CD4-positive, alpha-beta memory T cell (primary cell): ENCODE measurements around the gene ATP8A1. TPM values are rescaled to one million over a fixed set of nuclear protein-coding genes. Genes with fewer than 3 reads are reported as not detected.

Experiments
- CTCF ChIA-PET: fragments of 350-600 bp; sonication (Branson Sonifier 250); formaldehyde crosslinking; loops from one replicate; lab custom pipeline; 2021; ENCODE audit warnings: inconsistent platforms; ENCODE audit not compliant: partially characterized antibody; lab: Charles Lee
- POLR2A ChIA-PET: fragments of 350-600 bp; sonication (Branson Sonifier 250); formaldehyde crosslinking; loops from one replicate; lab custom pipeline; 2021; ENCODE audit not compliant: partially characterized antibody; lab: Charles Lee
- DNase-seq, 5 donors: peaks; one replicate each; pipeline versions ENCODE4 v3.0.0 to v3.0.0-alpha.2; 2020 to 2022; ENCODE audit warnings: mixed read lengths in 1 of 5
- H3K27ac ChIP-seq: one replicate; pipeline ENCODE4 v1.7.0; 2013; ENCODE audit warnings: low read depth, low read length
- H3K27me3 ChIP-seq: 2 replicates; pipeline ENCODE4 v1.7.0; 2013; ENCODE audit warnings: mild to moderate bottlenecking, low read length, moderate library complexity; ENCODE audit not compliant: insufficient read depth
- H3K36me3 ChIP-seq: 2 replicates; pipeline ENCODE4 v1.7.0; 2013; ENCODE audit warnings: mild to moderate bottlenecking, low read length, moderate library complexity; ENCODE audit not compliant: insufficient read depth
- H3K4me1 ChIP-seq: 2 replicates; pipeline ENCODE4 v1.7.0; 2013; ENCODE audit warnings: mild to moderate bottlenecking, low read length, moderate library complexity; ENCODE audit not compliant: insufficient read depth
- H3K4me3 ChIP-seq, 2 donors: one replicate each; pipeline ENCODE4 v1.7.0; 2013; ENCODE audit warnings: low read length in 2 of 2, mild to moderate bottlenecking in 1 of 2
- H3K9me3 ChIP-seq, 2 donors: one replicate each; pipeline ENCODE4 v1.7.0; 2013; ENCODE audit warnings: low read length in 2 of 2, control low read depth in 1 of 2; ENCODE audit not compliant: control insufficient read depth in 1 of 2
- H3K27ac Mint-ChIP-seq, 7 donors: one replicate each; pipeline ENCODE4 v1.8.0; 2020 to 2021; ENCODE audit warnings: mixed read lengths in 7 of 7, mild to moderate bottlenecking in 6 of 7, inconsistent platforms in 3 of 7, moderate library complexity in 3 of 7
- H3K27me3 Mint-ChIP-seq, 2 donors: one replicate each; pipeline ENCODE4 v1.8.0; 2020 to 2021; ENCODE audit warnings: mixed read lengths in 2 of 2
- H3K36me3 Mint-ChIP-seq, 2 donors: one replicate each; pipeline ENCODE4 v1.8.0; 2020 to 2021; ENCODE audit warnings: mixed read lengths in 2 of 2, inconsistent platforms in 1 of 2, mild to moderate bottlenecking in 1 of 2
- H3K4me1 Mint-ChIP-seq, 4 donors: one replicate each; pipeline ENCODE4 v1.8.0; 2020 to 2021; ENCODE audit warnings: mixed read lengths in 4 of 4, mild to moderate bottlenecking in 1 of 4
- H3K4me3 Mint-ChIP-seq, 8 donors: one replicate each; pipeline ENCODE4 v1.8.0; 2020 to 2021; ENCODE audit warnings: mixed read lengths in 8 of 8, mild to moderate bottlenecking in 7 of 8, moderate library complexity in 6 of 8, inconsistent platforms in 3 of 8
- H3K9me3 Mint-ChIP-seq, 8 donors: one replicate each; pipeline ENCODE4 v1.8.0; 2020 to 2021; ENCODE audit warnings: mixed read lengths in 8 of 8, mild to moderate bottlenecking in 5 of 8, inconsistent platforms in 3 of 8, moderate library complexity in 1 of 8
- intact Hi-C: fragments of 100-400 bp; cut with micrococcal nuclease; formaldehyde crosslinking; loops from one replicate; pipeline ENCODE4 v1.15.1; 2023
- polyA plus RNA-seq, 2 donors: library from polyadenylated mRNA; unstranded; fragments of 300-500 nt; fragmentation: Illumina TruSeq; gene quantifications; one replicate each; pipeline ENCODE4 v1.2.3, GENCODE V29; 2021
- total RNA-seq, 2 experiments: library from RNA; stranded (reverse); gene quantifications; one replicate each; pipeline ENCODE4 v1.2.3, GENCODE V29; 2021

The ATP8A1 gene
- total and polyA plus RNA-seq, 4 experiments from 2014 or later: 4.3 to 33.5 (median 17.7) TPM

DNA sequence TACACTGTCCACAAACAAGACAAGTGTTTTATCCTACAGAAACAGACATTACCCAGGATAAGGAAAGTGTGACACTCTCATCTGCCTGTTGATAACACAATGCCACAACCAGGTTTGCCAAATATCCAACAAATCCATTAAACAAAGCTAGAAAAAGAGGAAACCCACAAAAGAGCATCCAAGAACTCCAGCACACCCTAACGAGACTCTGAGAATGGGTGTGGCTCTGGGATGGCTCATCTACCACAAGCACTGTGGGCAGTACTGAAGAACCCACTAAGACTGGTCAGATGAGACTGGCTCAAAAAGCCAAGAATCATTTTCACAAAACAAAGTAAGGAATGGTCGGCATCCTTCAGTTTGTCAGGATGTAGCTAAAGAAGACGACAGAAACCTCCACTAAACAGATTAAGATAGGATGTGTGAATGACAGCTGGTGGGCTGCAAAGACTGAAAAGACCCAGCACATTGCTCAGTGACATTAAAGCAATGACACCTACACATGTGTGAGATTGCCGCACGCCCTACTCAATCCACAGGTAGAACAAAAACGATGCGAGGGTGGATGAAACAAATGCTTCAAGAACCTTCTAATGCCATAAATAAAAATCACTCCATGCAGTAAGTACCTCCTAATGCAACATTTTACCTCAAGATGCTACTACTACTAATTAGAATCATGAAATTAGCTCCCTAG is 14.7 kb downstream of the ATP8A1 start:
- Histone ChIP-seq H3K4me3 (no peak overlapping the region), H3K27me3 (no peaks in the 10 kb centered on the region), H3K27ac (no peak overlapping the region), H3K36me3 (no peaks in the 10 kb centered on the region), H3K4me1 (peaks cover 52% of the 10 kb centered on the region), H3K9me3 (no peaks in the 10 kb centered on the region)
- no peaks in the 10 kb centered on the region for H3K9me3 Mint-ChIP-seq
- ChIA-PET POLR2A (interaction anchor here (3.2 kb wide), 1 partner anchor 14 kb away, joined by 22 read pairs; the partner anchor contains the start of gene ATP8A1), CTCF (interaction anchor here (1.6 kb wide), 1 partner anchor 14 kb away, joined by 7 read pairs; the partner anchor contains the start of gene ATP8A1)
- peaks cover 56 to 88% (median 67%) of the 10 kb centered on the region in 4 donors for H3K4me1 Mint-ChIP-seq
- DNase-seq: no peak
- peak overlapping the region in 3 of 8 donors; percentile 12 to 18 (median 14) for H3K4me3 Mint-ChIP-seq
- intact Hi-C loops: no loop called here
- peak overlapping the region in 2 of 7 donors; percentile 2 to 10 for H3K27ac Mint-ChIP-seq
- peaks cover 0 to 3% of the 10 kb centered on the region in 2 donors for H3K36me3 Mint-ChIP-seq
- H3K27me3 Mint-ChIP-seq: no peaks in the 10 kb centered on the region

DNA sequence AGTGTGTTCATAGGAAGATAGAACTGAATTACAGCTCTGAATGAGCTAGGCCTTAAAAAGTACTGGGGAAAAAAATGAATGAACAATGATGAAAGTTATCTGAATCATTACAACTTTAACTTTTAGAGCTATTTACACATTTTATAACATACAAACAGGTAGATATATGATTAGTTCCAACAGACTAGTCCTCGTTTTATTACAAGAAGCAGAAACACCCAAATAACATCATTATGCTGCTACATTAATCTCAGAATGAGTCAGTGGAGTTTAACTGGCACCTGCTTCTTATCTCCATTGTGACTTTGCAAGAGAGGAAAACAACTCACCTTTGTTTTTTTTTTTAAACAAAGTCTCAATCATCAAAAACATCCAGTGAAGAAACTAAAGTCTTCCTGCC is 15.2 kb downstream of the ATP8A1 start:
- CTCF ChIA-PET: interaction anchor here (0.8 to 1.6 kb wide), 2 partner anchors 12 to 15 kb away, joined by 3 to 7 read pairs; partner anchors contain the start of gene ATP8A1

DNA sequence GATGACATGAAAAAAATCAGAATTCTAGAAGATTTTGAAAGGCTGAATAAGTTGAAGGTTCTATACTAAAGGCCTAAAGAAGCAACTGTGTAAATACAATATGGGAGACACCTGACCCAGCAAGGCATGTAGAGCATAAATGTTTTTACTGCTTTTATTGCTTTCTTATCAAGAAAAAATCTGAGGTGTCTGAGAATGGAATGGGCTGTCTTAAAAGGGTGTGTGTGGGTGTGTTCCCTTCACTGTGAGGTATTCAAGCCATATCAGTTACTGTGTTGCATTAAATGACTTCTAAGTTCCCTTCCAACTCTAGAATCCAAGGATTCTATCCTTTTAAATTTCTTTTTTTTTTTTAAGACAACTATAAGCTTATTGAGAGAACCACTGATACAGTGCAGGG is 15.7 kb downstream of the ATP8A1 start:
- peak overlapping the region in 1 of 8 donors; percentile 12 for H3K4me3 Mint-ChIP-seq
- peaks cover 0 to under 1% (median 0%) of the 10 kb centered on the region in 8 donors for H3K9me3 Mint-ChIP-seq
- H3K27me3 ChIP-seq: no peaks in the 10 kb centered on the region
- no peaks in the 10 kb centered on the region for H3K9me3 ChIP-seq
- no peaks in the 10 kb centered on the region for H3K27me3 Mint-ChIP-seq
- H3K4me1 Mint-ChIP-seq: peaks cover 64 to 94% (median 73%) of the 10 kb centered on the region in 4 donors
- no peak overlapping the region for H3K4me3 ChIP-seq
- intact Hi-C loops: no loop called here
- H3K27ac Mint-ChIP-seq: no peak overlapping the region
- peaks cover 52% of the 10 kb centered on the region for H3K4me1 ChIP-seq
- H3K36me3 Mint-ChIP-seq: peaks cover 0 to 3% of the 10 kb centered on the region in 2 donors
- DNase-seq: no peak
- H3K36me3 ChIP-seq: no peaks in the 10 kb centered on the region
- H3K27ac ChIP-seq: no peak overlapping the region
- CTCF ChIA-PET: interaction anchor here (0.8 kb wide), 1 partner anchor 12 kb away, joined by 3 read pairs; no protein-coding TSS in a partner anchor
- POLR2A ChIA-PET: interaction anchor here (3.2 kb wide), 1 partner anchor 15 kb away, joined by 22 read pairs; the partner anchor contains the start of gene ATP8A1

More for the DNA sequence above, 15.2 kb downstream of the ATP8A1 start:
- POLR2A ChIA-PET: interaction anchor here (3.2 kb wide), 1 partner anchor 15 kb away, joined by 22 read pairs; the partner anchor contains the start of gene ATP8A1
- Histone ChIP-seq H3K27ac (no peak overlapping the region), H3K4me3 (no peak overlapping the region), H3K4me1 (peaks cover 52% of the 10 kb centered on the region), H3K36me3 (no peaks in the 10 kb centered on the region), H3K27me3 (no peaks in the 10 kb centered on the region), H3K9me3 (no peaks in the 10 kb centered on the region)
- Mint-ChIP-seq H3K27me3 (no peaks in the 10 kb centered on the region), H3K9me3 (no peaks in the 10 kb centered on the region), H3K36me3 (peaks cover 0 to 3% of the 10 kb centered on the region in 2 donors), H3K27ac (peak overlapping the region in 1 of 7 donors; percentile 2), H3K4me3 (peak overlapping the region in 2 of 8 donors; percentile 12 to 14), H3K4me1 (peaks cover 59 to 94% (median 71%) of the 10 kb centered on the region in 4 donors)
- DNase-seq: no peak
- intact Hi-C loops: no loop called here

DNA sequence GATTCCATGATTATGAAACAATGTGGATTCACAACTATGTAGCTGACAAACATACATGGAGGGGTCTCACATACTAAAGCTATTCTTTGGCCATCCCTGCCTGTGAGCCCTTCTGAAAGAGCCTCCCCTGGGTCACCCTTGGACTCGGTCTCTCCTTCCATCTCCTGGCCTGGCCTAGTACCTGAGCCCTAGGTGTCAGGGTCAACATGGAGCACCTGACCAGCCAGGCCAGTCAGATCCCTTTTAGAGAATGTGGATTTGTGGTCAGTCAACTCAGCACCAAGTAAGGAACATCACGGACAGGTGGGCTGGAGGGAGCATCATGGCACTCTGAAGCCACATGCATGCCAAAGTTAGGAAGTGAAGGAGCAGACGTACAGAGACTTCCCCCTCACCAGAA is 16.3 kb downstream of the ATP8A1 start:
- no peaks in the 10 kb centered on the region for H3K27me3 ChIP-seq
- no peaks in the 10 kb centered on the region for H3K9me3 ChIP-seq
- Mint-ChIP-seq H3K4me3 (no peak overlapping the region), H3K27me3 (no peaks in the 10 kb centered on the region), H3K36me3 (no peaks in the 10 kb centered on the region), H3K27ac (peak overlapping the region in 2 of 7 donors; percentile 60 to 72), H3K9me3 (peaks cover 0 to 1% (median 0%) of the 10 kb centered on the region in 8 donors), H3K4me1 (peaks cover 64 to 94% (median 73%) of the 10 kb centered on the region in 4 donors)
- ChIA-PET CTCF (no interaction called here), POLR2A (interaction anchor here (0.6 to 3.2 kb wide), 2 partner anchors 16 to 90 kb away, joined by 3 to 22 read pairs; partner anchors contain the start of gene ATP8A1)
- no peaks in the 10 kb centered on the region for H3K36me3 ChIP-seq
- H3K4me1 ChIP-seq: peaks cover 52% of the 10 kb centered on the region
- H3K4me3 ChIP-seq: no peak overlapping the region
- intact Hi-C loops: no loop called here
- H3K27ac ChIP-seq: no peak overlapping the region
- DNase-seq: no peak

DNA sequence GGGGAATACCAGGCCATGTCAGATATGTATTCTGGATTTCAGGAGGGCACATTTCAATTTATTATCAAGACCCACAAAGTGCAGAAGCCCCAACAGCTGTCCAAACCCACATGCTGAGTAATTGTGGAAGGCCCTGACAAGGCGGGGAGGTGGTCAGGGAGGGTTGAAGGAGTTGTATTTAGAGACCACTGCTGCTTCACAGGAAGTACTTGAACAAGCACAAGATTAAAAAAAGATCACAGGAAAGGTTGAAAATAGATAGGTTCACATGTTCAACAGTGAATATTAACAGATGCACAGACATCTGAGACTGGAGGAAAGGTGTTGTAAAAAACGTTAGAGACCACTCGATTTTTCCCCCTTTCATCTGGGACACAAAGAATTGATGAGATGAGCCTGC is 17.9 kb downstream of the ATP8A1 start:
- Mint-ChIP-seq H3K27ac (no peak overlapping the region), H3K27me3 (no peaks in the 10 kb centered on the region), H3K9me3 (peaks cover 0 to 1% (median 0%) of the 10 kb centered on the region in 8 donors), H3K36me3 (no peaks in the 10 kb centered on the region), H3K4me3 (peak overlapping the region in 2 of 8 donors; percentile 39 to 40), H3K4me1 (peaks cover 55 to 86% (median 65%) of the 10 kb centered on the region in 4 donors)
- Histone ChIP-seq H3K9me3 (no peaks in the 10 kb centered on the region), H3K4me1 (peaks cover 49% of the 10 kb centered on the region), H3K27ac (no peak overlapping the region), H3K36me3 (no peaks in the 10 kb centered on the region), H3K4me3 (no peak overlapping the region), H3K27me3 (no peaks in the 10 kb centered on the region)
- POLR2A ChIA-PET: interaction anchor here (1.0 kb wide), 1 partner anchor 17 kb away, joined by 3 read pairs; the partner anchor contains the start of gene ATP8A1
- CTCF ChIA-PET: interaction anchor here (1.4 kb wide), 1 partner anchor 70 kb away, joined by 3 read pairs; no protein-coding TSS in a partner anchor
- DNase-seq: no peak
- intact Hi-C loops: no loop called here

DNA sequence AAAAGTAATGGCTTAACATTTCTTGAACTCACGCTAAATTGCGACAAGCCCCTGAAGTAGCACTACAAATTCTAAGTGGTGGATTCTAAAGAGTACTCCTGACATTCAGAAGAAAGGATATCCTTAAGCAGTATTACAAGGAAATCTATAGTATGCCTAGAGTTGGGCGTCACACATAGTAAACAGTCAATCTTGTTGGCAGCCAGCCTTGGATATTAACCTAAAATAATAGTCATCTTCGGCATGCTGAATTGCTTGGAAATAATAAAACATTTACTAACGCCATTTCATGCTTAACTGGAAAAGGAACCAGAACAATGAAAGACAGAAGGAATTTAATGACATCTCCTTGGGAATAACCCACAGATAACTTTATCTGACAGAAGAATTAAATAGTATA is 18.6 kb downstream of the ATP8A1 start:
- Histone ChIP-seq H3K4me1 (peaks cover 44% of the 10 kb centered on the region), H3K27me3 (no peaks in the 10 kb centered on the region), H3K36me3 (no peaks in the 10 kb centered on the region), H3K4me3 (no peak overlapping the region), H3K9me3 (no peaks in the 10 kb centered on the region), H3K27ac (no peak overlapping the region)
- Mint-ChIP-seq H3K4me3 (no peak overlapping the region), H3K36me3 (no peaks in the 10 kb centered on the region), H3K9me3 (peaks cover 0 to 1% (median 0%) of the 10 kb centered on the region in 8 donors), H3K4me1 (peaks cover 53 to 86% (median 65%) of the 10 kb centered on the region in 4 donors), H3K27me3 (no peaks in the 10 kb centered on the region), H3K27ac (no peak overlapping the region)
- DNase-seq: no peak
- ChIA-PET CTCF (no interaction called here), POLR2A (interaction anchor here (1.0 kb wide), 1 partner anchor 18 kb away, joined by 3 read pairs; the partner anchor contains the start of gene ATP8A1)
- intact Hi-C loops: no loop called here

DNA sequence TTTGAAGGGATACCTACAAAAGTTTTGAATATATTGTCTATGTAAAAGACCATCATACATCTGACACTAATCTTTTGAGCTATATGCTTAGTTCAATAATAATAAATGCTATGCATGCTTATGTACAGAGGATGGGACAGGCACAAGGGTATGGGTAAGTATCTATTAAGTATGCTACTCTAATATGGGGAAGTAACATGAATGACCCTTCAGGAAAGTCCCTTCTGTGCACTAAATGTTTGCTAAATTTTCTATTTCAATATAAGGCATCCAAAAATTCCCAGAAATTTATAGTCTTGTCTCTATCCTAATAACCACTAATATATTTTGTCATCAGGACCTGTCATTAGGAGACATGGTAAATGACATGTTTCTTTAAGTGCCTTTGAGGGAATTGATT is 19.0 kb downstream of the ATP8A1 start:
- H3K36me3 ChIP-seq: no peaks in the 10 kb centered on the region
- Mint-ChIP-seq H3K27me3 (no peaks in the 10 kb centered on the region), H3K36me3 (no peaks in the 10 kb centered on the region), H3K4me3 (no peak overlapping the region), H3K4me1 (peaks cover 53 to 86% (median 68%) of the 10 kb centered on the region in 4 donors), H3K27ac (no peak overlapping the region), H3K9me3 (peaks cover 0 to 1% (median 0%) of the 10 kb centered on the region in 8 donors)
- DNase-seq: no peak
- peaks cover 39% of the 10 kb centered on the region for H3K4me1 ChIP-seq
- intact Hi-C loops: no loop called here
- ChIA-PET POLR2A (interaction anchor here (1.0 to 1.2 kb wide), 2 partner anchors 19 to 22 kb away, joined by 3 to 6 read pairs; partner anchors contain the start of gene ATP8A1), CTCF (interaction anchor here (1.0 to 1.2 kb wide), 2 partner anchors 9 to 35 kb away, joined by 3 read pairs; no protein-coding TSS in a partner anchor)
- H3K9me3 ChIP-seq: no peaks in the 10 kb centered on the region
- no peaks in the 10 kb centered on the region for H3K27me3 ChIP-seq
- H3K27ac ChIP-seq: no peak overlapping the region
- H3K4me3 ChIP-seq: no peak overlapping the region
